ENCODE data around the gene TIMM10B. TPM values are rescaled to one million over a fixed set of nuclear protein-coding genes. Genes with fewer than 3 reads are reported as not detected.

The TIMM10B gene
- total RNA-seq, 1 experiment from 2014 or later, result 63.8 TPM

- H3K9me3 ChIP-seq (ENCODE audit: control insufficient read depth, insufficient read depth, low read depth, low read length), result no peaks in the 10 kb centered on the region
- ATAC-seq, result no peak; the same call in 1 of the 2 replicates
- H3K4me3 ChIP-seq (ENCODE audit: low read depth in 2 of 2, low read length in 2 of 2), result no peak within 1 kb of the TSS
- BruUV-seq (replicated peaks), result no TSS peak
- no peaks in the 10 kb centered on the region for H3K27me3 ChIP-seq (ENCODE audit: control insufficient read depth, insufficient read depth, low read length)
- CTCF ChIA-PET, result interaction anchor here (1.5 kb wide), 1 partner anchor 62 kb away, joined by 5 read pairs; no protein-coding TSS in a partner anchor
- in situ Hi-C loops (cut with HindIII; ENCODE audit: low pct_unique_long_range_greater_than_20kb, low sequenced_read_pairs), result no loop called here
- TF ChIP-seq CTCF (IDR thresholded peaks at IDR 0.05) (no peak), SIN3A (IDR thresholded peaks at IDR 0.05; ENCODE audit: borderline replicate concordance, insufficient read depth, low read depth, low read length) (no peak), TCF7L2 (IDR thresholded peaks at IDR 0.05; ENCODE audit: low read depth, low read length) (no peak), POLR2AphosphoS5 (IDR thresholded peaks at IDR 0.05; ENCODE audit: low read depth, low read length) (no peak)
- TF ChIP-seq, protein P1, sequence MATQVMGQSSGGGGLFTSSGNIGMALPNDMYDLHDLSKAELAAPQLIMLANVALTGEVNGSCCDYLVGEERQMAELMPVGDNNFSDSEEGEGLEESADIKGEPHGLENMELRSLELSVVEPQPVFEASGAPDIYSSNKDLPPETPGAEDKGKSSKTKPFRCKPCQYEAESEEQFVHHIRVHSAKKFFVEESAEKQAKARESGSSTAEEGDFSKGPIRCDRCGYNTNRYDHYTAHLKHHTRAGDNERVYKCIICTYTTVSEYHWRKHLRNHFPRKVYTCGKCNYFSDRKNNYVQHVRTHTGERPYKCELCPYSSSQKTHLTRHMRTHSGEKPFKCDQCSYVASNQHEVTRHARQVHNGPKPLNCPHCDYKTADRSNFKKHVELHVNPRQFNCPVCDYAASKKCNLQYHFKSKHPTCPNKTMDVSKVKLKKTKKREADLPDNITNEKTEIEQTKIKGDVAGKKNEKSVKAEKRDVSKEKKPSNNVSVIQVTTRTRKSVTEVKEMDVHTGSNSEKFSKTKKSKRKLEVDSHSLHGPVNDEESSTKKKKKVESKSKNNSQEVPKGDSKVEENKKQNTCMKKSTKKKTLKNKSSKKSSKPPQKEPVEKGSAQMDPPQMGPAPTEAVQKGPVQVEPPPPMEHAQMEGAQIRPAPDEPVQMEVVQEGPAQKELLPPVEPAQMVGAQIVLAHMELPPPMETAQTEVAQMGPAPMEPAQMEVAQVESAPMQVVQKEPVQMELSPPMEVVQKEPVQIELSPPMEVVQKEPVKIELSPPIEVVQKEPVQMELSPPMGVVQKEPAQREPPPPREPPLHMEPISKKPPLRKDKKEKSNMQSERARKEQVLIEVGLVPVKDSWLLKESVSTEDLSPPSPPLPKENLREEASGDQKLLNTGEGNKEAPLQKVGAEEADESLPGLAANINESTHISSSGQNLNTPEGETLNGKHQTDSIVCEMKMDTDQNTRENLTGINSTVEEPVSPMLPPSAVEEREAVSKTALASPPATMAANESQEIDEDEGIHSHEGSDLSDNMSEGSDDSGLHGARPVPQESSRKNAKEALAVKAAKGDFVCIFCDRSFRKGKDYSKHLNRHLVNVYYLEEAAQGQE (IDR thresholded peaks at IDR 0.05; ENCODE audit: insufficient read depth in 1 of 2, low read depth in 2 of 2, low read length in 1 of 2), result no peak
- no peaks in the 10 kb centered on the region for H3K4me1 ChIP-seq (ENCODE audit: control insufficient read depth, insufficient read depth, low read length)
- no peak for DNase-seq (ENCODE audit: low read depth, low spot score)
- no peak within 1 kb of the TSS for H3K27ac ChIP-seq (ENCODE audit: low read length)
- POLR2A ChIA-PET, result no interaction called here
- intact Hi-C loops (cut with micrococcal nuclease; ENCODE audit: unreplicated experiment), result loop anchor here (5.0 kb wide), 1 partner anchor 66 kb away; no protein-coding TSS in a partner anchor
- no peaks in the 10 kb centered on the region for H3K36me3 ChIP-seq (ENCODE audit: control insufficient read depth, insufficient read depth, low read length)
Observed at GRCh38 chr11:6440906-6441358, 40.4 kb upstream of the TIMM10B start, which contains the start of gene HPX. HPX (minus strand) TSS chr11:6440987; CDS start chr11:6440963, 24 bp downstream.

DNA sequence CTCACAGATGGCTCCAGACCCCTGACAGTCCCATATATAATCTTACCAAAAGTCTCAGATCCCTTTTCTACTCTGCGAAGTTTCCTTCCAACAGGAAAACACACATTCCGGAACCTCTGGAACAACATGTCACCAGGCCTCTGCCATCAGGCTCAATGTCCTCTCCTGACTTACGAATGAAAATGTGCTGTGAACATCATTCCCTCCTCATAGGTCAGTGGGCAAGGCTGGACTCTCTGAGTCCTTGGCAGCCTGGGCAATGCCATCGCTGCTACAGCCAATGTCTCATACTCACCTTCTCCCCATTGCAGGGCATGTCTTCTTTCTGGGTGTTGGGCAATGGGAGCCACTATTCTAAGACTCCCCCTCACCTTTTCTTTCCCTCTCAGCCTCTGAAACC is 38.9 kb upstream of the TIMM10B start:
- no peak overlapping the region for H3K27ac ChIP-seq (ENCODE audit: low read length)
- BruUV-seq (replicated peaks), result no TSS peak
- in situ Hi-C loops (cut with HindIII; ENCODE audit: low pct_unique_long_range_greater_than_20kb, low sequenced_read_pairs) (no loop called here), intact Hi-C loops (cut with micrococcal nuclease; ENCODE audit: unreplicated experiment) (loop anchor here (5.0 kb wide), 1 partner anchor 65 kb away; no protein-coding TSS in a partner anchor)
- no peak for ATAC-seq
- no peak for TF ChIP-seq SIN3A (IDR thresholded peaks at IDR 0.05; ENCODE audit: borderline replicate concordance, insufficient read depth, low read depth, low read length)
- TF ChIP-seq POLR2AphosphoS5 (IDR thresholded peaks at IDR 0.05; ENCODE audit: low read depth, low read length), result no peak
- TF ChIP-seq TCF7L2 (IDR thresholded peaks at IDR 0.05; ENCODE audit: low read depth, low read length), result no peak
- TF ChIP-seq, protein P1 (IDR thresholded peaks at IDR 0.05; ENCODE audit: insufficient read depth in 1 of 2, low read depth in 2 of 2, low read length in 1 of 2), result no peak
- no peak for TF ChIP-seq CTCF (IDR thresholded peaks at IDR 0.05)
- no peak for DNase-seq (ENCODE audit: low read depth, low spot score)
- H3K27me3 ChIP-seq (ENCODE audit: control insufficient read depth, insufficient read depth, low read length), result no peaks in the 10 kb centered on the region
- no peaks in the 10 kb centered on the region for H3K9me3 ChIP-seq (ENCODE audit: control insufficient read depth, insufficient read depth, low read depth, low read length)
- H3K36me3 ChIP-seq (ENCODE audit: control insufficient read depth, insufficient read depth, low read length), result no peaks in the 10 kb centered on the region
- no peak overlapping the region for H3K4me3 ChIP-seq (ENCODE audit: low read depth in 2 of 2, low read length in 2 of 2)
- H3K4me1 ChIP-seq (ENCODE audit: control insufficient read depth, insufficient read depth, low read length), result no peaks in the 10 kb centered on the region
- ChIA-PET POLR2A (no interaction called here), CTCF (interaction anchor here (3.6 kb wide), 1 partner anchor 64 kb away, joined by 65 read pairs; no protein-coding TSS in a partner anchor)
